Measurements from ENCODE around the gene MRAS. TPM values are rescaled to one million over a fixed set of nuclear protein-coding genes. Genes with fewer than 3 reads are reported as not detected.

The MRAS gene
- total and polyA plus RNA-seq, 2 of the 13 experiments (the other 11 are each of a cell fraction or from before 2014, with no cell fraction given) = 8.8 to 36.2 TPM

DNA sequence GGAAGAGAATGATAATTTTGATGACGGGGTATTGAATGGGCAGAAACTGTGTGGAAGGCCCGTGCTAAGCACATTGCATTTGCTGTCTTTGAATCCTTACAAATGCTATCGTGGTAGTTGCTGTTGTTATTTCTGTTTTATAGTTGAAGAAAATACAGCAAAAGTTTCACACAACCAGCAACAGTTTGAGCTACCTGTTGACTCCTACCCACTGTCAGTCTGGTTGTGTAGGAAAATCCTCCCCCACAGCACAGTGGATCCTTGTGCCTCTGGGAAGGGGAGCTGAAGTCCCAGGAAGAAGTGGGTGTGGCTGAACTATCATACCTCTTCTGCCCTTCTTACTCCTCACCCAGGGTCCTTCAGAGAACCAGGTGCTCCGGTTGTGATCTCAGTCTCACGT is 29.4 kb downstream of the MRAS start:
- Histone ChIP-seq H2AFZ (ENCODE audit: low read length) (no peak overlapping the region), H3K9me3 (ENCODE audit: low read length) (no peaks in the 10 kb centered on the region), H3K4me2 (ENCODE audit: low read depth, low read length) (no peak overlapping the region), H3K27ac (ENCODE audit: extremely low read length, insufficient read depth, low read length) (no peak overlapping the region), H3K4me3 (replicated peaks in 1 of 3; ENCODE audit: insufficient read depth in 1 of 3, low read depth in 2 of 3, low read length in 3 of 3) (no peak overlapping the region), H3K9ac (ENCODE audit: insufficient read depth, low read depth, low read length) (no peak overlapping the region), H3K79me2 (ENCODE audit: insufficient read depth, low read length) (no peaks in the 10 kb centered on the region), H3K4me1 (ENCODE audit: insufficient read depth, low read length) (peaks cover 18% of the 10 kb centered on the region), H4K20me1 (ENCODE audit: insufficient read depth, low read length) (no peaks in the 10 kb centered on the region), H3K27me3 (ENCODE audit: control insufficient read depth in 1 of 2, insufficient read depth in 2 of 2, low read length in 2 of 2) (no peaks in the 10 kb centered on the region), H3K36me3 (replicated peaks in 1 of 2; ENCODE audit: control insufficient read depth in 1 of 2, insufficient read depth in 2 of 2, low read length in 2 of 2) (peaks cover 0 to 1% of the 10 kb centered on the region in 2 experiments; a peak in 1 of 5 replicates)
- intact Hi-C loops (cut with micrococcal nuclease; ENCODE audit: unreplicated experiment) (no loop called here), in situ Hi-C loops (cut with HindIII; ENCODE audit: extremely low pct_ligation_motif_present, low pct_unique_long_range_greater_than_20kb) (no loop called here)
- TF ChIP-seq ZNF33A (CRISPR knock-in tag; IDR thresholded peaks at IDR 0.05; ENCODE audit: borderline replicate concordance) (no peak), STAG1 (CRISPR knock-in tag; IDR thresholded peaks at IDR 0.05) (no peak), TBX2 (CRISPR knock-in tag; IDR thresholded peaks at IDR 0.05; ENCODE audit: borderline replicate concordance) (no peak), SIX4 (CRISPR knock-in tag; IDR thresholded peaks at IDR 0.05) (no peak), ZNF468 (CRISPR knock-in tag; IDR thresholded peaks at IDR 0.05) (no peak), ZNF790 (CRISPR knock-in tag; IDR thresholded peaks at IDR 0.05; ENCODE audit: borderline replicate concordance) (no peak)
- ChIA-PET CTCF (ENCODE audit: low intra/inter-chr PET ratio, low total read pairs) (no interaction called here), POLR2A (no interaction called here)
- 93% methylated on average over 5 of the region's 5 CpGs for WGBS (ENCODE audit: low lambda C conversion rate)
- DNase-seq (ENCODE audit: low spot score) (no peak), ATAC-seq (no peak), FAIRE-seq (no peak)
- BruUV-seq (replicated peaks) = no TSS peak

DNA sequence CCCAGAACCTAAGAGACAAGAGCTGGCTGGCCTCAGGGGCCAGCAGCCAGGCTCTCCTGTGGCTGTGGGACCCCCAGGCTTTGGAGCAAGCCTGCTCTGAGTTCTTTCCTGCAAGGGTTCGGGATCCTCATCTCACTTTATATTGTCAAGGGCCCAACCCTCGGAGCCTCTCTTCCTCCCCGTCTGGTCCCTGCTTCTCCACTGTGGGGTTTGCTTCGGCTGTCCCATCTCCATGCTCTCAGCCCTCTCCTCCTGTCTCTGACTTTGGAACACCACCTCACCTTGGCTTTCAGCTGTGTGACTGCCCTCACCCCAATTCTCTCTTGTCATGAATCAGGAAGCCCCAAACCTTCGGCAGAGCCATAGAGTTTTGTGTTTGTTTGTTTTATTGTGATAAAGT is 30.0 kb downstream of the MRAS start:
- no peaks in the 10 kb centered on the region for H3K27me3 ChIP-seq (ENCODE audit: control insufficient read depth in 1 of 2, insufficient read depth in 2 of 2, low read length in 2 of 2)
- 93% methylated on average over 5 of the region's 5 CpGs for WGBS (ENCODE audit: low lambda C conversion rate)
- no TSS peak for BruUV-seq (replicated peaks)
- DNase-seq (ENCODE audit: low spot score) (no peak), ATAC-seq (no peak), FAIRE-seq (no peak)
- intact Hi-C loops (cut with micrococcal nuclease; ENCODE audit: unreplicated experiment) (no loop called here), in situ Hi-C loops (cut with HindIII; ENCODE audit: extremely low pct_ligation_motif_present, low pct_unique_long_range_greater_than_20kb) (no loop called here)
- CTCF ChIA-PET (ENCODE audit: low intra/inter-chr PET ratio, low total read pairs) = no interaction called here
- H3K4me1 ChIP-seq (ENCODE audit: insufficient read depth, low read length) = peaks cover 22% of the 10 kb centered on the region
- H3K27ac ChIP-seq (ENCODE audit: extremely low read length, insufficient read depth, low read length) = no peak overlapping the region
- no peak overlapping the region for H2AFZ ChIP-seq (ENCODE audit: low read length)
- H3K4me3 ChIP-seq (replicated peaks in 1 of 3; ENCODE audit: insufficient read depth in 1 of 3, low read depth in 2 of 3, low read length in 3 of 3) = no peak overlapping the region
- peaks cover 0 to 1% of the 10 kb centered on the region in 2 experiments; a peak in 1 of 5 replicates for H3K36me3 ChIP-seq (replicated peaks in 1 of 2; ENCODE audit: control insufficient read depth in 1 of 2, insufficient read depth in 2 of 2, low read length in 2 of 2)
- H4K20me1 ChIP-seq (ENCODE audit: insufficient read depth, low read length) = no peaks in the 10 kb centered on the region
- no peak overlapping the region for H3K9ac ChIP-seq (ENCODE audit: insufficient read depth, low read depth, low read length)
- H3K79me2 ChIP-seq (ENCODE audit: insufficient read depth, low read length) = no peaks in the 10 kb centered on the region
- POLR2A ChIA-PET = no interaction called here
- no peaks in the 10 kb centered on the region for H3K9me3 ChIP-seq (ENCODE audit: low read length)
- no peak overlapping the region for H3K4me2 ChIP-seq (ENCODE audit: low read depth, low read length)
- TF ChIP-seq SAFB2 (CRISPR knock-in tag; IDR thresholded peaks at IDR 0.05; ENCODE audit: borderline replicate concordance, low read depth) (no peak), ZNF644 (CRISPR knock-in tag; IDR thresholded peaks at IDR 0.05; ENCODE audit: low read depth) (no peak), ZMYM2 (CRISPR knock-in tag; IDR thresholded peaks at IDR 0.05) (no peak), RFX5 (IDR thresholded peaks at IDR 0.05; ENCODE audit: low read depth, low read length) (no peak), PRMT3 (CRISPR knock-in tag; IDR thresholded peaks at IDR 0.05; ENCODE audit: borderline replicate concordance, low read depth) (no peak), ZNF446 (CRISPR knock-in tag; IDR thresholded peaks at IDR 0.05) (no peak), ZNF746 (CRISPR knock-in tag; IDR thresholded peaks at IDR 0.05) (no peak)
- TF ChIP-seq, protein P1, sequence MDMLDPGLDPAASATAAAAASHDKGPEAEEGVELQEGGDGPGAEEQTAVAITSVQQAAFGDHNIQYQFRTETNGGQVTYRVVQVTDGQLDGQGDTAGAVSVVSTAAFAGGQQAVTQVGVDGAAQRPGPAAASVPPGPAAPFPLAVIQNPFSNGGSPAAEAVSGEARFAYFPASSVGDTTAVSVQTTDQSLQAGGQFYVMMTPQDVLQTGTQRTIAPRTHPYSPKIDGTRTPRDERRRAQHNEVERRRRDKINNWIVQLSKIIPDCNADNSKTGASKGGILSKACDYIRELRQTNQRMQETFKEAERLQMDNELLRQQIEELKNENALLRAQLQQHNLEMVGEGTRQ (IDR thresholded peaks at IDR 0.05; ENCODE audit: low read depth, low read length) = no peak
- TF ChIP-seq, protein P1 (CRISPR knock-in tag; IDR thresholded peaks at IDR 0.05; ENCODE audit: borderline replicate concordance) = no peak
- TF ChIP-seq, protein P2, sequence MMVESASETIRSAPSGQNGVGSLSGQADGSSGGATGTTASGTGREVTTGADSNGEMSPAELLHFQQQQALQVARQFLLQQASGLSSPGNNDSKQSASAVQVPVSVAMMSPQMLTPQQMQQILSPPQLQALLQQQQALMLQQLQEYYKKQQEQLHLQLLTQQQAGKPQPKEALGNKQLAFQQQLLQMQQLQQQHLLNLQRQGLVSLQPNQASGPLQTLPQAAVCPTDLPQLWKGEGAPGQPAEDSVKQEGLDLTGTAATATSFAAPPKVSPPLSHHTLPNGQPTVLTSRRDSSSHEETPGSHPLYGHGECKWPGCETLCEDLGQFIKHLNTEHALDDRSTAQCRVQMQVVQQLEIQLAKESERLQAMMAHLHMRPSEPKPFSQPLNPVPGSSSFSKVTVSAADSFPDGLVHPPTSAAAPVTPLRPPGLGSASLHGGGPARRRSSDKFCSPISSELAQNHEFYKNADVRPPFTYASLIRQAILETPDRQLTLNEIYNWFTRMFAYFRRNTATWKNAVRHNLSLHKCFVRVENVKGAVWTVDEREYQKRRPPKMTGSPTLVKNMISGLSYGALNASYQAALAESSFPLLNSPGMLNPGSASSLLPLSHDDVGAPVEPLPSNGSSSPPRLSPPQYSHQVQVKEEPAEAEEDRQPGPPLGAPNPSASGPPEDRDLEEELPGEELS (CRISPR knock-in tag; IDR thresholded peaks at IDR 0.05) = no peak
